HT-29 (cell line): ENCODE data around the gene CYP46A1. TPM values are rescaled to one million over a fixed set of nuclear protein-coding genes. Genes with fewer than 3 reads are reported as not detected.

Experiments
- total RNA-seq: library from RNA; depleted of rRNA; stranded (reverse); fragments of >200 nt; shearing (Covaris generic); gene quantifications from 2 replicates; pipeline ENCODE4 v1.2.3, GENCODE V29; 2014; rRNA removed

CYP46A1 gene
- total RNA-seq, 1 experiment from 2014 or later, result not detected

Other genes with a start within 250 kb of the CYP46A1 start
- 24.8 and 26.3 TPM in 2 replicates for gene SETD3, start 203.4 kb upstream of the CYP46A1 start, total RNA-seq
- 7.1 and 12.4 TPM in 2 replicates for gene CCNK, start 202.9 kb upstream of the CYP46A1 start, total RNA-seq
- 23.8 and 30.7 TPM in 2 replicates for gene CCDC85C, start 80.1 kb upstream of the CYP46A1 start, total RNA-seq
- gene HHIPL1, start 39.2 kb upstream of the CYP46A1 start, total RNA-seq, result not detected in 2 replicates
- not detected in 2 replicates for gene EML1, start 109.1 kb downstream of the CYP46A1 start, total RNA-seq